GM10248 (cell line): Measurements from ENCODE around the gene CLEC20A.
A peak's percentile ranks its signal among the peaks of the same experiment; 100 is the strongest.

Experiments used
- CTCF ChIA-PET: fragments of 300-600 bp; sonication (Branson Sonifier 250); formaldehyde crosslinking; extraction: SDS; loops from one replicate; lab custom pipeline; 2021; ENCODE audit warnings: antibody characterized with exemption; lab: Yijun Ruan, JAX
- POLR2A ChIA-PET: fragments of 350-650 bp; sonication (Branson Sonifier 250); formaldehyde crosslinking; extraction: SDS; loops from one replicate; lab custom pipeline; 2020; ENCODE audit warnings: antibody characterized with exemption; lab: Yijun Ruan, JAX
- DNase-seq: peaks from one replicate; pipeline ENCODE4 v3.0.0; 2012; ENCODE audit errors: extremely low spot score
- CTCF ChIP-seq: IDR thresholded peaks from 2 replicates; pipeline ENCODE4 v1.5.1; 2012; ENCODE audit warnings: mild to moderate bottlenecking, low read depth; ENCODE audit errors: extremely low read depth, missing control alignments, control extremely low read depth

Gene CLEC20A

GRCh38 chr1:178502330-178502714, 5.6 kb upstream of the CLEC20A start:
- DNase-seq: no peak
- CTCF ChIA-PET: interaction anchor here (0.6 to 6.3 kb wide), 29 partner anchors 10 to 825 kb away, joined by 3 to 66 read pairs (median 4); partner anchors contain the start of gene TEX35
- POLR2A ChIA-PET: no interaction called here
- no peak for TF ChIP-seq CTCF

GRCh38 chr1:178501705-178502329, 5.1 kb upstream of the CLEC20A start:
- ChIA-PET CTCF (interaction anchor here (0.6 to 6.3 kb wide), 37 partner anchors 9 to 826 kb away, joined by 3 to 66 read pairs (median 4); partner anchors contain the start of gene TEX35), POLR2A (no interaction called here)
- peak; percentile 79 for TF ChIP-seq CTCF
- DNase-seq: peak; percentile 85

- ChIA-PET POLR2A (no interaction called here), CTCF (interaction anchor here (0.7 to 6.3 kb wide), 28 partner anchors 9 to 502 kb away, joined by 3 to 66 read pairs (median 5); partner anchors contain the start of gene TEX35)
- peak; percentile 8 for DNase-seq
- TF ChIP-seq CTCF: no peak
These were observed 4.3 kb upstream of the CLEC20A start for GRCh38 chr1:178500936-178501554.

- ChIA-PET POLR2A (no interaction called here), CTCF (interaction anchor here (1.0 to 6.3 kb wide), 11 partner anchors 12 to 200 kb away, joined by 4 to 66 read pairs (median 11); partner anchors contain the start of gene TEX35)
- DNase-seq: no peak
- TF ChIP-seq CTCF: no peak
These were observed 3.5 kb upstream of the CLEC20A start for GRCh38 chr1:178500091-178500770.

- no peak for TF ChIP-seq CTCF
- ChIA-PET POLR2A (no interaction called here), CTCF (interaction anchor here (1.2 to 6.3 kb wide), 2 partner anchors 187 to 480 kb away, joined by 3 to 66 read pairs; no protein-coding TSS in a partner anchor)
- no peak for DNase-seq
These were observed 2.3 kb upstream of the CLEC20A start for GRCh38 chr1:178498896-178499675.
